ENCODE data around the gene CRYGC.
"Not testable (repeated sequence)": the region's sequence is repeated elsewhere in the genome, so short reads cannot be mapped to it uniquely, and the experiment has no call there.

The CRYGC gene, protein sequence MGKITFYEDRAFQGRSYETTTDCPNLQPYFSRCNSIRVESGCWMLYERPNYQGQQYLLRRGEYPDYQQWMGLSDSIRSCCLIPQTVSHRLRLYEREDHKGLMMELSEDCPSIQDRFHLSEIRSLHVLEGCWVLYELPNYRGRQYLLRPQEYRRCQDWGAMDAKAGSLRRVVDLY

DNA sequence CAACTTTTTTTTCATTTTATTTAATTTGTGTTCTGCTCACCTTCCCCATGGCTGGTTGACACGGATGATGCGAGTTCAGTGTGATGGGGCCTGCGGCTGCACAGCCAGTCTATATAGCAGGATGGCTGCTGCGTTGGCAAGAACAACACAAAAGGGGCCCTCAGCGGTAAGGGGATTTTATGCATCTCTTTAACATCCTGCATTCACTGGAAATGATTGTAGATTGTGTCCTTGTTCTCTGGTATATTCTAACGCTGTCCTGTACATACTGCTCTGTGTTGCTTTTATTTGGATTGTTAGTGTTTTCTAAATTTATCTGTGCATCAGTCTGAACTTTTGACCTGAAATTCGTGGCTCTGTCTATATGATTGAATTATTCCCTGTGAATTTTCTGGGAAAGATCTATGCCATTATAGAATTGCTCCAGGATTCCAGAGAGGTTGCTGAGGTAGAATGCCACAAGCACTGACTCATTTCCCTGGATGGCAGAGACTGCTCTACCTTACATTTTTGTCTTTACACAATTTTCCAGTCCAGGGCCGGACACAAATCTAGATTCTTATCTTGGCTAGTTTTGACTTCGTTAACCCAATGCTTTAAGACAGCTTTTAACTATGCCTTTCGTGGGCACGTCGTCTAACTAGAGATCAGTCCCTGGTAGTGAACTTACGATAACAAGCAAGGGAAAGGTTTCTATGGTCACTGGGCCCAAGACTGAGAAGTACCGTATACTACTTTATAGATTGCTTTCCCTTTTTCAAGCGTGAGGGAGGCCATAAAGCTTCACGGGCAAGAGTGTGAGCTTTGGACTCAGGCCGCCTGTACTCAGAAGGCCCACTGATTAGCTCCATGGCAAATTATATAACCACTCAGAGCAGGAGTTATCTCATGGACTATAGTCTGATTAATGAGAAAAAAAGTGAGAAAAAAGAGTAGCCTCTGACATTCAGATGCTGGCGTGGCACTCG is at the start of gene CRYGC:
TSS of gene CRYGC (minus strand) at position 85 of the 968 bp plus-strand sequence. CDS start at position 49, 36 bp downstream.
- no peak for DNase-seq

DNA sequence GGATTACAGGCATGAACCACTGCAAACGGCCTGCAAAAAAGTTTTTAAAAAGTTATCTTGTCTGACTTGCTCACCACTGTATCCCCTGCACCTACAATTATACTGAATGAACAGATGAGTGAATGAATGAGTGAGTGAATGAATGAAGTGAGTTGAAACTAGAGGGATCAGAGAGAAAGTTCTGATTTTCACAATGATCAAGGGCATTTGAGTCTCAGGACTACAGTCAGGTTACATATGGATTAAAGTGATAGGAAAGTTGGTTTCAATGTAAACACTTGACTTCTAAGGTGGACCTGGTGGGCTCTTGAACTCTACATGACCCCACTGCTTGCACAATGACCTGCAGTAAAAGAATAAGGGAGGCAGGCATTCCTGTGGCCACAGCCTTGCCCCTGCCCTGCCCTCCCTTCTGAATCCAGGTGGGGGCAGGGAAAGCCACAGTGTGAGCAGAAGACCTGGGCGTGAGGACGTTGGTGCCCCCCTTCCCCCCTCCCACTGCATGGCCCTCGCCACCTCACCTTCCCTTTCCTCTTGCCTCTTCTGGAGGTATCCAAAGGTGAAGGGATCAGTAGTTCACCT is 49.5 kb upstream of the CRYGC start:
- DNase-seq: no peak

DNA sequence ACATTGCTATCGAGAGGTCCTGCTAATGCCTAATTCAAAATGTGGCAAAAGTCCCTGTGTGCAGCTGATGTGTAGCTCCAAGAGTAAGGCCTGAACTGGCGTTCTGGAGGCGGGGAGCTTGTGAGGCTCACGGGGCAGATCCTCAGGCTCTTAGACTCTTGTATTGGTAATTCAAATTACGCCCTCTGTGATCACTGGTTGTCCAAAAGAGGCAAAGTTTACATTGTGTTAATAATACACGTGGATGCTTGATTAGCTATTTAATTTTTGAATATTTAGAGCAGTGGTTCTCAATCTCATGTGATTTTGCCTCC is 46.2 kb upstream of the CRYGC start:
- no peak for DNase-seq

DNA sequence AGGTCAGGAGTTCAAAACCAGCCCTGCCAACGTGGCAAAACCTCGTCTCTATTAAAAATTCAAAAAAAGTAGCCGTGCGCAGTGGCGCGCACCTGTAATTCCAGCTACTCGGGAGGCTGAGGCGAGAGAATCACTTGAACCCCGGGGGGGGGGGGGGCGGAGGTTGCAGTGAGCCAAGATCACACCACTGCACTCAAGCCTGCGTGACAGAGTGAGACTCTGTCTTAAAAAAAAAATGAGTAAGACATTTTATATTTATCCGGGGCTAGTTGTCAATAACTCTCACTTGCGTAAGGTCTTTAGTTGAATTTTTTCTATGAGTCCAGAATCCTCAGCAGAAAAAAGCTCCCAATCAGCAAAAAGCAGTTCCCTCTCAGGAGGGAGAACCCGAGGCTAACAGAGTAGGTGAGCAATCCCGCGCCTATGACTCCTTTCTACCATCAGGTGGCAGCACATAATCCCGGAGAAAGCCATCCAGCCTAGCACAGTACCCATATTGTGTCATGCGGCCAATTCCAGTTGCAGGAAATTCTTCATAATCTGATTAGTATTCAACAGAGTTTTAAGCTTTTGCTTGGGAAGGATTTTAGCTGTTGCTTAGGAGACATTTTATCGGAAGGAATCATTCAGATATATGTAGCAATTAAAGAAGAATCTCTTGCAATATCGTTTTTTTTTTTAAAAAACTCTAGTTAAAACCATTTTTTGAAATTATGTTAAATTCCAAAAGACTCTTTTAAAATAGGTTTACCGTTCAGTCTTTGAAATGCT is 45.6 kb upstream of the CRYGC start:
- DNase-seq: peak; percentile 61 to 64

DNA sequence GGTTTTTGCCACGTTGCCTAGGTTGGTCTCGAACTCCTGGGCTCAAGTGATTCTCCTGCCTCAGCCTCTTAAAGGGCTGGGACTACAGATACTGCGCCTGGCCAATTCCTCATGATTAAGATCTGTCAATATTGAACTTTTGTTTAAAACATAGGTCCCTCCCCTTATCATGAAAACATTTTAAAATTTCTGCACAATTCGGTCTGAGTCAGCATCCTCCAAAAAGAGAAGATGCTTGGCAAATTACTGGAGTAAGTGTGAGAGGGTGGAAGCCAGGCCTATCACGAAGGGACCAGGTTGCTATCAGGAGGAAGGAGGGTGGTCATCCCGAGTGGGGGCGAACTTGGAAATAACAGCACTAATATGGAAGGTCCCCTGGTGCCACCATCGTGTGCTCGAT is 44.5 kb upstream of the CRYGC start:
- DNase-seq: no peak

DNA sequence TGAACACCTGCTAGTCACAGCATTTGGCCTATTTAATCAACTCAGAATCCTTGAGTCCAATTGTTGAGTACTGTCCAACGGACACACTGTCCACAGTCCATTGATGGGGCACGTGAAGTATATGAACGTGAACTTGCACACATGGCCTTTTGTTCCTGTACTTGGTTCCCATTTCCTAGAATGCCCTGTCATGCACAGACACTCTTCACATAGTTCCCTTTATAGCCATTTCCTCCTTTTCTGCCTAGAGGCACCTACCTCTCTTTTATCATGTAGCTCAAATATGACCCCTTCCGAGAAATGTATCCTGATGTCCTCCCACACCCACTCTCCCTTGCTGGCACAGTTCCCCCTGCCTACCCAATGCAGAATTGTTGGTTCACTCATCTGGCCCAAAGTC is 42.5 kb upstream of the CRYGC start:
- DNase-seq: peak in 1 of 2 experiments; percentile 4

DNA sequence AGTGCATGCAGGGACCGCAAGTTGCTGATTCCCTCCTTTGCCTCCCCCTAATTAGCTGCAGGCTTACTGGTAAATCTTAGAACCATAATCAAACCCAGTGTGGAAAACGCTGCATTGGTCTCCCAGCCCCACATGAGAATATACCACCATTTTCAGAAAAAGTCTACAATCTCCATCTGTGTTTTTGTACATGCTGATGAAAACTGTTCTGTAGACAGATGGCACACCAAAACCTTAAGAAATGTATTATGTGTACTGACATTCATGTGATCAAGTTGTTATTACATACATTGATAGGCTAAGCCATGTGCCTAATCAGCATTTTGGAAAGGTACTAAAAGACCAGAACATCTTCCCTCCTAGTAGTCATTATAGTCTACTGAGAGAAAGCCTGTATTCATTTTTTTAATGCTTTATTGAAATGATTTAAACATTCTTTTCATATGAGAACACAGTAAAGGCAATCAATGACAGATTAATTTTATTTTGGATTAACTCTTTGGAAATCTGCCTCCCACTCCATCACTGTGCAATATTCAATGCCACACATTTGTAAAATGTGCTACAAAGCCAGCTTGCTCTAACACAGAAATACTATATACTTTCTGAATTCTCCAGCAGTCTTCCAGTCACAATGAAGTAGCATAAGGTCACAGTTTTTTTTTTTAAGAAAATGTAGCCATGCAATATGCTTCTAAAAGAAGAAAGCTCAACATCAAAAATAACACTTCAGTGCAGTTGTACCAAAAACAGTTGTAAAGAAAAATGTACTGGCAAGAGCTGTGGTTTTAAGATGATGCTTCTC is 35.5 kb upstream of the CRYGC start:
- DNase-seq: no peak

DNA sequence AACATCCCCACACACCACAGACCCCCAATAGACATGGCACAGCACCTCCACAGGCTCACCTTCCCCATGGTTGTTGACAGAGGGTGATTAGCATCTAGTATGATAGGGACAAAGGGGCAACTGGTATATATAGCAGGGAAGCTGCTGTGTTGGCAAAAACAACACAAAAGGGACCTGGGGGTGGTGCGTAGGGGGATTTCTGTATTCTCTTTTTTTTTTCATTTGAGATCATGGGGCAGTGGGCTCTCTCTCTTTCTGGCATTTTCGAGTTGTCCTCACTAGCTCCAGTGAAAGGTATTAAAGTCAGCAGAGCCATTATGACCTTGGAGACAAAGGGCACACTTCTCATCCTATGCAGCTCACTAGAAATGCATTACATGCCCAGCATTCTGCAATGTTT is 33.9 kb upstream of the CRYGC start, which contains the start of gene CRYGA:
TSS of gene CRYGA (minus strand) at position 101 of the 400 bp plus-strand sequence. CDS start at position 68, 33 bp downstream.
- DNase-seq: no peak

DNA sequence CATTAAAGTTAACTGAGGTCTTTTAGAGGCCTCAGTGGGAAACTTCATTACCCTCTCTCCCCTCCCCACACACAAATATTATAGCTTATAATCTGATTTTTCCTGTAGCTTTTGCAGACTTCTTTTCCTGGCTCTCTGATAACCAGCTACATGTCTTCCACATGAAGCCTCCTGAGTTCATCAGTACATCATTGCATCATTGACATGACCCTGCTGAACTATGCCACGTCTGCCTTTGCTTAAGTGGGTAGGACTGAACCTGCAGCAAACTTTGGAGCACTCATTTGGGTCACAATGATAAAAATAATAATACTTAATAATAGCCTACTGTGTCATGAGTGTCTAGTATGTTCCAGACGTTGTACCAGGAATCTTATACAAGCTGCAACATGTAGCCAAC is 26.8 kb upstream of the CRYGC start:
- no peak for DNase-seq

DNA sequence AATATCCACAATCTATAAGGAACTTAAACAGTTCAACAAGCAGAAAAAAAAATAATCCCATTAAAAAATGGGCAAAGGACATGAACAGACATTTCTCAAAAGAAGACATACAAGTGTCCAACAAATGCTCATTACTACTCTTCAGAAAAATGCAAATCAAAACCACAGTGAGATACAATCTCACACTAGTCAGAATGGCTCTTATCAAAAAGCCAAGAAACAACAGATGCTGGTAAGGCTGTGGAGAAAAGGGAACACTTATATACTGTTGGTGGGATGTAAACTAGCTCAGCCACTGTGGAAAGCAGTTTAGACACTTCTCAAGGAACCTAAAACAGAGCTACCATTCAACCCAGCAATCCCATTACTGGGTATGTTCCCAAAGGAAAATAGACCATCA is 23.5 kb upstream of the CRYGC start:
- no peak for DNase-seq

DNA sequence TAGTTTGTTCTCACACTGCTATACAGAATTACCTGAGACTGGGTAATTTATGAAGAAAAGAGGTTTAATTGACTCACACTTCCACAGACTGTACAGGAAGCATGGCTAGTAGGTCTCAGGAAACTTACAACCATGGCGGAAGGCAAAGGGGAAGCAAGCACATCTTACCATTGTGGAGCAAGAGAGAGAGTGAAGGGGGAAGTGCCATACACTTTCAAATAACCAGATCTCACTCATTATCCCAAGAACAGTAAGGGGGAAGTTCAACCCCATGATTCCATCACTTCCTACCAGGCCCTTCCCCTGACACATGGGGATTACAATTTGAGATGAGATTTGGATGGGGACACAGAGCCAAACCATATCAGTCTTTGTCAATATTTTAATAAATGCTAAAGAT is 21.3 kb upstream of the CRYGC start:
- peak; percentile 14 to 39 for DNase-seq

DNA sequence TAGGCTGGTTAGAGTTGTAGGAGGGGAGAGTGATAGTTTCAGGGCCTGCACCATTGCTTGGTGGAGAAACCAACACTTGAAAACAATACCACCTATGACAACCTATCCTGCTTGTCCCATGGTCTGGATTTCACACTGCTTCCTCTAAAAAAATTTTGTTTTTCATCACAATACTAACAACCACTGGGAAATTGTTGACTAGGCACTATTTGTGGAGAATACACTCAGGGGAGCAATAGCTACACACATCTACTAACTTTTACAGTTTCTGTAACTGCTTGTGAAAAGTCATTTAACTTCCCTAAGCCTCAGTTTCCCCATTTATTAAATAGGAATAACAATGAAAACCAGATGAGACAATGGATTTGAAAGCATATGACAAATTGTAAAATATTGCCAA is 20.5 kb upstream of the CRYGC start:
- DNase-seq: no peak

DNA sequence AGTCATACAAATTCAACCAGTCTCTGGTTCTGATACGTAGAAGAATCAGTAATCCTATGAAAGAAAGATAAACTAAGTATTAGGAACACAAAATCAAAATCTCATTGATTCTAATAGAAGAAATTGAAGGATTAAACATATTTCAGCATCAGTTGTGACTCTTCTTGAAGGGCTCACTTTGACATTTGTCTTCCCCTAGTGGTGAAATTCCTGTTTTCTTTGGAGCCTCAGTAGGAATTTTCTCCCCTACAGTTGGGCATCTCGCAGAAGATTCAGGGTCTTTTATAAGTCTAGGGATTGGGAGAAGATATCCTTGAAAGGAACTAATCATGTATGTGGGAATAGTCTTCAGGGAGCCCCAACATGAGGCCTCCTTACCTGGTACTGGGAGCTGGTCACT is 19.2 kb upstream of the CRYGC start:
- DNase-seq: no peak

DNA sequence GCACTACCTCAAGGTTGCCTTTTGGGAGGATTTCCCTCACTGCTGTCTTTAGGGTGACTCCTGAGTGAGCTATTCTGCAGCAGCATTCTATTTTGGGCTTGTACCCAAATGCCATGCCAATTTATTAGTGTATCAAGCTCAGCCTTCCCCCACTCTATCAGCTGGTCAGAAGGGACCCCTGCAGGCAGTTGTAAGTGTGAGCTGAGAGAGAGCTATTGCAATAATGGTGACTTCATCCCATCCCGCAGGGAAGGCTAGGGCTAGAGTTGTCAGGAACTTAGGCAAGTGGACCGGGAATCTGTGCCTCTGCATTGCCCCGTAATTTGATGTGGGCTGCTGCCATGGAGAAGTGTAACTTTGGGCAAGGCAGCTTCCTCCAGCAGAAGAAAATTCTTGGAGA is 18.1 kb upstream of the CRYGC start:
- DNase-seq: no peak

DNA sequence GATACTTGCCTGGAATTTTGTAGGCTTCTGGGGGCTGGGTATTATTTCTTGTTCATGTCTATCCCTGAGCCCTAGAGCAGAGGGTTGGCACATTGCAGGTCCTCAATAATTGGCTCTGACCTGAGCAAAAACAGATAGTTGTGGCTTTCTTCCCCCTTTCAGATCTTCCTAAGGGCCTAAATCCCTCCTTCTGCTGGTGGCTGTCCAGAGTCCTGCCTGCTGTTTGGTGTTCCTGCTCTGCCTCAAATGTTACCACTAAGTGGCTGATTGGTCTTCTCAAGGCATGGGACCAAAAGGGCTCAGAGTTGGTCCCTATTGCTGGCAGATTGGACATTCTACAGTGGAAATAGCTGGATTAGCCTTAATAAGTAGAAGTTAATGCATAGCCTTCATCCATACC is 17.4 kb upstream of the CRYGC start:
- no peak for DNase-seq

DNA sequence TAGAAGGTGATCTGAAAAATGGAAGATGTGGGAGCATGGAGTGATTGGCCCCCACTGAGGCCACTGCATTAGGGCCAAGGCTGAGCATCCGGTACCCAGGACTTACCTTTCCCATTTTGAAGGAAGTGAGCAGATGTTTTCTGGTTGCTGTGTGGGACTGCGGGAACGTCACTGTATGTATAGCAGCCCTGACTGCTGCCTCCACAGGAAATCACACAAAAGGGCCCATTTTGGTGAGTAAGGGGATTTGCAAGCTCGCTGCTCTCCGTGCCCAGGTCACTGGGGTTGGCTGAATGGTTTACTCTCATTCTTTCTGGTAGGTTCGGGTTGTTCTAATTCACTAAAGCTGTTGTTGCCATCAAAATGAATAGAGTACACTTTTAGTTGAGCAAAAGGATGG is 16.4 kb upstream of the CRYGC start, which contains the start of gene CRYGB:
TSS of gene CRYGB (minus strand) at position 153 of the 400 bp plus-strand sequence. CDS start at position 115, 38 bp downstream.
- no peak for DNase-seq

DNA sequence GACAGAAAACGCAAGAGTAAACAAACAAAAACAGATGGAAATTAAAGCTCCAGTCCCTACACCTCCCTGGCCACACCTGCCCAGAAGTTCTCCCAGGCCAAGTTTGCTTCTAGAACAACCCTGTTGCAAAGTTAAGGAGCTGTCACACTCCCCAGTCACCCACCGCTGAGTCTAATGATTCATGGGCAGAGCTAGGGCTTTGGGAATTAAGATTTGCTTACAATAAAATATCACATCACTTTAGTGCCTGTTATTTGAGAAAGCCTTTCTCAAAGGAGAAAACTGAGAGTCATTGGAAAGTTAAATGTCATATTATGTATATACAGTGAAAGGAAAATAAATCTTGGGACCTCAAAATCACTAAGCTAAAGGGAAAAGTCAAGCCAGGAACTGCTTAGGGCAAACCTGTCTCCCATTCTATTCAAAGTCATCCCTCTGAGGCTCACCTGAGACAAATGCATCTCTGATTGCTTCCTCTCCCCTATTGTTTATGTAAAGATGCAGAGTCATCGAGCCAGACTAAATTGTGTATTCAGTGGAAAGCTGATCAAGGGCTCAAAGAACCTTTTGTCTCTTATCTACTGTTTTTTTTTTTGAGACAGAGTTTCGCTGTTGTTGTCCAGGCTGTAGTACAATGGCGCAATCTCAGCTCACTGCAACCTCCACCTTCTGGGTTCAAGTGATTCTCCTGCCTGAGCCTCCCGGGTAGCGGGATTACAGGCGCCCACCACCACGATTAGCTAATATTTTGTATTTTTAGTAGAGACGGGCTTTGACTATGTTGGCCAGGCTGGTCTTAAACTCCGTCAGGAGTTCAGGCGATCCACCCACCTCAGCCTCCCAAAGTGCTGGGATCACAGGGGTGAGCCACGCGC is 13.5 kb upstream of the CRYGC start:
- no peak for DNase-seq

DNA sequence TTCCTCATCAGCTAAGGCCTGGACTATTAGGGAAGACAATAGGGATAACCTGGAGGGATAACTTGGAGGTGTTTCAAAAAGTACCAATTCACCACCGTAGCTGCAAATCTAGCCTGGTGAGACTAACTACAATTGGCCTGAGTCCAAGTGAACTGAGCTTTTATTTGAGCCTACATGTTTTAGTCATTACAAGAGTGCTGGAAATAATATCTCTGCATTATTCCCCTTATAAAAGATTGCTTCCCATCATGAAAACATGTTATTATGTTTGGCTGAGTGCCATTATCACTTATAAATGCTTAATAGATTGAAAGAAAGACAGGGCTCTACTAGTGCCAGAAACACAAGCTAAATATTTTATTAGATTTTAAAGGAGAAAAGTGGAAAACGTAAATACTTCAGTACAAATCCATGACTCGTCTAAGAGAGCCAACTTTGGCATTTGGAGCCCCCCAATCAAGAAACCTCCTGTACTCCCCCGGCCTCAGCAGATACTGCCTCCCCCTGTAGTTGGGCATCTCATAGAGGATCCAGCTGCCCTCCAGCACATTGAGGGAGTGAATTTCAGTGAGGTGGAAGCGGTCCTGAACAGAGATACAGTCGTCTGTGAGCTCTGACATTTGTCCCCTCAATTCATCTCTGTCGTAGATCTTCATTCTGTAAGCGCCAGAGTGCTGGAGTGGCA is 12.8 kb upstream of the CRYGC start:
- DNase-seq: no peak

DNA sequence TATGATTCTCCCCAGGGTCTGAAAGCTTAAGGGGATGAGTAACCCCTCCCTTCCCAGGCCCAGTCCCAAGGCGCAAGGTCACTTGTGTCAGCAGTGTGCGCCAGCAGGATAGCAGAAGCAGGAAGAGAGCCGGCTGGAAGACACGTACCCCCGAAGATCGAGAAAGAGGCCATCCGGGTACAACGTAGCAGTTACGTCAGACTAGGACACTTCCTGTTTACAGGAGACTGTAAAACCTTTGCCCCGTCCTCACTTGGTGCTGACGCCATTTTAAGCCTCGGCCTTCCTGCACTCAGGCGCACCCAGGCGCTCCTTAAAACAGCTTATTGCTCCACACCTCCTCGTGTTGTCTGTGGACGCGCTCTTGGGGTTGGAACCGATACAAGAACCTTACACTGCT is 9.8 kb upstream of the CRYGC start:
- DNase-seq: no peak

DNA sequence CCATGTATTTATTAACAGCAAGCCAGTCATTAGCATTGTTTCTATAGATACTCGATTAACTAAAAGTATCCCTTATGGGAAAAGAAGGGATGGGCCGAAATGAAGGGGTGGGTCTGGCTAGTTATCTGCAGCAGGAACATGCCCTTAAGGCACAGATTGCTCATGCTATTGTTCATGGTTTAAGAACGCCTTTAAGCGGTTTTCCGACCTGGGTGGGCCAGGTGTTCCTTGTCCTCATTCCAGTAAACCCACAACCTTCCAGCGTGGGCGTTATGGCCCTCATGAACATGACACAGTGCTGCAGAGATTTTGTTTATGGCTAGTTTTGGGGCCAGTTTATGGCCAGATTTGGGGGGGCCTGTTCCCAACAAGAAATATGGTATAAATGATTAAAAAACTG is 8.7 kb upstream of the CRYGC start:
- not testable (repeated sequence) for DNase-seq

DNA sequence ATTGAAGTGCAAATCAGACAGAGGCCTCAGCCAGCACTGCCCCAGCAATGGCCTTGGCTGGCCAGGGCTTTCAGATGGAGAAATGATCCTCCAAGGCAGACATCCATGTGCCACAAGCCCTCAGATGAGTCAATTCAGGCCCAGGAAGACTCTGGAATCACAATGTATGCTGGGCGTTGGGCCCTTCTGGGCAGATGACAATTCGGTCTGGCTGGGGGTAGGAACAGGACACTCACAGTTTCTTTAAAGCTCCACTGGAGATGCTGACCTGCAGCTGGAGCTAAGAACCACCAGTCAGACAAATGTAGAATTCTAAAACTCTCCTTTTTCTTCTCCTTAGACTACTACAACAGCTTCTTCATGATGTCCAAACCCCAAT is 7.1 kb upstream of the CRYGC start:
- no peak for DNase-seq

Data from Kasumi-1 (cell line).